Ammon's horn (tissue), 1 donor: ENCODE measurements around the gene XXYLT1.
"Not testable (repeated sequence)": the region's sequence is repeated elsewhere in the genome, so short reads cannot be mapped to it uniquely, and the experiment has no call there.

ENCODE experiments used
- DNase-seq: peaks from one replicate; pipeline ENCODE4 v3.0.0-alpha.2; 2016; ENCODE audit warnings: low spot score

XXYLT1 gene

GRCh38 chr3:195207731-195208130 lies 63.2 kb downstream of the XXYLT1 start:
- no peak for DNase-seq

GRCh38 chr3:195207056-195207455 lies 63.9 kb downstream of the XXYLT1 start:
- DNase-seq: no peak

- no peak for DNase-seq
These were observed 66.4 kb downstream of the XXYLT1 start for GRCh38 chr3:195204360-195205163.

- no peak for DNase-seq
These were observed 67.4 kb downstream of the XXYLT1 start for GRCh38 chr3:195203606-195204005.

GRCh38 chr3:195201295-195201694 lies 69.7 kb downstream of the XXYLT1 start:
- DNase-seq: no peak

GRCh38 chr3:195200010-195200822 lies 70.7 kb downstream of the XXYLT1 start:
- DNase-seq: no peak

GRCh38 chr3:195198426-195199346 lies 72.3 kb downstream of the XXYLT1 start:
- no peak for DNase-seq

- no peak for DNase-seq
These were observed 73.1 kb downstream of the XXYLT1 start for GRCh38 chr3:195197765-195198425.

GRCh38 chr3:195196266-195196665 lies 74.7 kb downstream of the XXYLT1 start:
- DNase-seq: no peak

GRCh38 chr3:195195321-195196209 lies 75.4 kb downstream of the XXYLT1 start:
- DNase-seq: peak; percentile 87

GRCh38 chr3:195194559-195195206 lies 76.3 kb downstream of the XXYLT1 start:
- no peak for DNase-seq

- no peak for DNase-seq
These were observed 79.4 kb downstream of the XXYLT1 start for GRCh38 chr3:195191580-195191979.

GRCh38 chr3:195189821-195190220 lies 81.1 kb downstream of the XXYLT1 start:
- DNase-seq: no peak

GRCh38 chr3:195188426-195188927 lies 82.5 kb downstream of the XXYLT1 start:
- DNase-seq: no peak

- no peak for DNase-seq
These were observed 83.1 kb downstream of the XXYLT1 start for GRCh38 chr3:195187609-195188425.

GRCh38 chr3:195186710-195187047 lies 84.3 kb downstream of the XXYLT1 start:
- DNase-seq: not testable (repeated sequence)

GRCh38 chr3:195186041-195186709 lies 84.8 kb downstream of the XXYLT1 start:
- DNase-seq: no peak

- no peak for DNase-seq
These were observed 85.4 kb downstream of the XXYLT1 start for GRCh38 chr3:195185583-195185982.
